GM10266 (cell line): ENCODE data around the gene LOXL1.

Experiments
- DNase-seq: peaks from one replicate; pipeline ENCODE4 v3.0.0; 2012; ENCODE audit errors: extremely low spot score
- CTCF ChIP-seq: IDR thresholded peaks from 2 replicates; pipeline ENCODE4 v1.5.1; 2012; ENCODE audit warnings: mild to moderate bottlenecking, low read depth; ENCODE audit not compliant: control insufficient read depth, insufficient read depth; ENCODE audit errors: missing control alignments

Gene LOXL1

GRCh38 chr15:73908822-73909122 is 17.5 kb upstream of the LOXL1 start:
- no peak for DNase-seq
- TF ChIP-seq CTCF: no peak

DNA sequence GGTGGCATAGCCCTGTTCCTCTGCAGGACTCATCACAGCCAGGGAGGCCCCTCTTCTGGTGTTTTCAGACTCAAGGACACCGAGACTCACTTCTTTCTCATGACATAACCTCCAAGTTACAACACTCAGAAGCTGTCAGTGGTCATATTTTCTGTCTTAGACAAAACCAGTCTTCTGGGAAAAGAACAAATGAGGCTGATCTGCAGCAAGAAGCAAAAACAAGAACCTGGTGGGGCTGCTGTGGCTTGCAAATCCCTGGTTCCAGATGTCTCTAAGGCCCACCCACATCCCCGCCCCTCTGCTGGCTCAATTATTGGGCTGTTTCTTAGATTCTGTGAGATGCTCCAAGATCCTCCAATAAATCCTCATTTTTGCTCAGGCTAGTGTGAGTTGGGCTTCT is 16.6 kb upstream of the LOXL1 start:
- no peak for TF ChIP-seq CTCF
- DNase-seq: no peak

DNA sequence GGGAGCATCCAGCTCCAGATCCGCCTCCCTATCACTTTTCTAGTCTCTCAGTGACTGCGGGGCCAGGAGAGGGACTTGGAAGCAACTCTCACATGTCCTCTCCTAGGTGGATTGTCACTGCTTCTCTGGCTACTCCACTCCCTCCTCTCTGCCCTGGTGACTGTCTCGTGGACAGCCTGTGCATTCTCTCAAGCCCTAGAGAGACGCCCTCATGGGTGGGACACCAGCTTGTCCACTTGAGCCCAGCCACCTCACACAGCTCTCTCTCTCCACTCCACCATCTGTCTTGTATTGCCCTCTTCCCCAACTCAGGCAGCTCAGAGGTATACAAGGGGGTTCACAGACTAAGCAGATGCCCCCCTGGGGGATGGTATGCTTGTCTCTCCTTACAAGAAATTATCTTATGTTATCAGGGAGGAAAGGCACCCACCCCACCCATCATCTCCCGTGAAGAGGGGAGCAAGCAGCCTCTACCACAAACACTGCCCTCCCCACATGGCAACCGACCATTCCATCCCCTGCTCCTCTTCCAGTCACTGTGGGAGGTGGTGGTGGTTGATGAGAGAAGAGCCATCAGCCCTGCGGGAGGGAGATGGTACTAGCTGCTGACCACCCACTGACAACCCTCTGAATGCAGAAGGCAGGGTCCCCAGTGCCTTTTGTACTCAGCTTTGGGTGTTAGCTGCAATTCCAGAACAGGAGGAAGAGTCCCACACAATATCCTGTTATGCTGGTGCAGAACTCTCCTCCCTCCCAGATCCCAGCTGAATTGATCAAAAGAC is 15.5 kb upstream of the LOXL1 start:
- no peak for DNase-seq

GRCh38 chr15:73912030-73912596 is 14.1 kb upstream of the LOXL1 start:
- no peak for DNase-seq
- no peak for TF ChIP-seq CTCF

More for the DNA sequence above, 15.5 kb upstream of the LOXL1 start:
- TF ChIP-seq CTCF: no peak

GRCh38 chr15:73914145-73914544 is 12.1 kb upstream of the LOXL1 start:
- no peak for TF ChIP-seq CTCF
- DNase-seq: no peak

- no peak for DNase-seq
- no peak for TF ChIP-seq CTCF
Observed at GRCh38 chr15:73915082-73915481, 11.2 kb upstream of the LOXL1 start.

GRCh38 chr15:73918784-73919183 is 7.5 kb upstream of the LOXL1 start:
- no peak for TF ChIP-seq CTCF
- no peak for DNase-seq
